ENCODE measurements around the gene ARID2.

GRCh38 chr12:45687081-45688015, 42.2 kb upstream of the ARID2 start:
- TF ChIP-seq, protein P1, sequence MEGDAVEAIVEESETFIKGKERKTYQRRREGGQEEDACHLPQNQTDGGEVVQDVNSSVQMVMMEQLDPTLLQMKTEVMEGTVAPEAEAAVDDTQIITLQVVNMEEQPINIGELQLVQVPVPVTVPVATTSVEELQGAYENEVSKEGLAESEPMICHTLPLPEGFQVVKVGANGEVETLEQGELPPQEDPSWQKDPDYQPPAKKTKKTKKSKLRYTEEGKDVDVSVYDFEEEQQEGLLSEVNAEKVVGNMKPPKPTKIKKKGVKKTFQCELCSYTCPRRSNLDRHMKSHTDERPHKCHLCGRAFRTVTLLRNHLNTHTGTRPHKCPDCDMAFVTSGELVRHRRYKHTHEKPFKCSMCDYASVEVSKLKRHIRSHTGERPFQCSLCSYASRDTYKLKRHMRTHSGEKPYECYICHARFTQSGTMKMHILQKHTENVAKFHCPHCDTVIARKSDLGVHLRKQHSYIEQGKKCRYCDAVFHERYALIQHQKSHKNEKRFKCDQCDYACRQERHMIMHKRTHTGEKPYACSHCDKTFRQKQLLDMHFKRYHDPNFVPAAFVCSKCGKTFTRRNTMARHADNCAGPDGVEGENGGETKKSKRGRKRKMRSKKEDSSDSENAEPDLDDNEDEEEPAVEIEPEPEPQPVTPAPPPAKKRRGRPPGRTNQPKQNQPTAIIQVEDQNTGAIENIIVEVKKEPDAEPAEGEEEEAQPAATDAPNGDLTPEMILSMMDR (IDR thresholded peaks at IDR 0.05 in 8 of 11, conservative IDR thresholded peaks at IDR 0.05 in 3 of 11), result no peak
- no peak for TF ChIP-seq POLR2AphosphoS5 (IDR thresholded peaks at IDR 0.05)
